ENCODE data around the gene CHAD. TPM values are rescaled to one million over a fixed set of nuclear protein-coding genes. Genes with fewer than 3 reads are reported as not detected.

CHAD gene
- polyA plus RNA-seq, 1 donor (not counting 4 experiments of a cell fraction or from before 2014, with no cell fraction given): not detected

- TF ChIP-seq EZH2 (IDR thresholded peaks at IDR 0.05; ENCODE audit: low read length) (no peak), CTCF (optimal IDR thresholded peaks at IDR 0.05 in 1 of 3, IDR thresholded peaks at IDR 0.05 in 1 of 3, conservative IDR thresholded peaks at IDR 0.05 in 1 of 3; ENCODE audit: extremely low read depth in 1 of 3, insufficient read depth in 2 of 3, low read length in 3 of 3) (no peak)
- Histone ChIP-seq H3K36me3 (ENCODE audit: control insufficient read depth in 2 of 2, extremely low read depth in 1 of 2, insufficient read depth in 2 of 2, low read length in 2 of 2) (peaks cover 6 to 22% of the 10 kb centered on the region in 2 experiments), H3K4me1 (ENCODE audit: control insufficient read depth, extremely low read depth, insufficient read depth, low read length) (peaks cover 13% of the 10 kb centered on the region), H3K79me2 (ENCODE audit: control insufficient read depth, insufficient read depth, low read length) (peaks cover 15% of the 10 kb centered on the region), H3K27ac (ENCODE audit: control insufficient read depth, insufficient read depth, low read length) (no peak overlapping the region), H4K20me1 (ENCODE audit: control insufficient read depth, extremely low read depth, insufficient read depth, low read length) (no peaks in the 10 kb centered on the region), H3K9me3 (ENCODE audit: control insufficient read depth, low read depth, low read length) (no peaks in the 10 kb centered on the region), H3K4me2 (ENCODE audit: control insufficient read depth, extremely low read depth, insufficient read depth, low read depth, low read length) (no peak overlapping the region), H3K9ac (ENCODE audit: control insufficient read depth, extremely low read depth, insufficient read depth, low read length) (no peak overlapping the region), H3K9me1 (ENCODE audit: control insufficient read depth, extremely low read depth, insufficient read depth, low read length) (no peaks in the 10 kb centered on the region), H3K4me3 (ENCODE audit: control insufficient read depth in 2 of 3, extremely low read depth in 1 of 3, insufficient read depth in 2 of 3, low read depth in 1 of 3, low read length in 3 of 3) (no peak overlapping the region), H2AFZ (ENCODE audit: control insufficient read depth, low read length) (no peak overlapping the region), H3K27me3 (ENCODE audit: control insufficient read depth, extremely low read depth, insufficient read depth, low read length) (no peaks in the 10 kb centered on the region)
- dilution Hi-C loops (cut with MboI; ENCODE audit: extremely low pct_ligation_motif_present, low sequenced_read_pairs): no loop called here
- DNase-seq (ENCODE audit: low read depth, low spot score) (no peak), FAIRE-seq (no peak)
These were observed 6.7 kb upstream of the CHAD start for GRCh38 chr17:50475362-50475761.

- H3K27me3 ChIP-seq (ENCODE audit: control insufficient read depth, extremely low read depth, insufficient read depth, low read length): peaks cover 7% of the 10 kb centered on the region
- peaks cover 6% of the 10 kb centered on the region for H3K79me2 ChIP-seq (ENCODE audit: control insufficient read depth, insufficient read depth, low read length)
- H2AFZ ChIP-seq (ENCODE audit: control insufficient read depth, low read length): no peak overlapping the region
- no peak overlapping the region for H3K4me2 ChIP-seq (ENCODE audit: control insufficient read depth, extremely low read depth, insufficient read depth, low read depth, low read length)
- dilution Hi-C loops (cut with MboI; ENCODE audit: extremely low pct_ligation_motif_present, low sequenced_read_pairs): no loop called here
- FAIRE-seq: no peak
- no peaks in the 10 kb centered on the region for H3K9me1 ChIP-seq (ENCODE audit: control insufficient read depth, extremely low read depth, insufficient read depth, low read length)
- TF ChIP-seq EZH2 (IDR thresholded peaks at IDR 0.05; ENCODE audit: low read length) (no peak), CTCF (optimal IDR thresholded peaks at IDR 0.05 in 1 of 3, IDR thresholded peaks at IDR 0.05 in 1 of 3, conservative IDR thresholded peaks at IDR 0.05 in 1 of 3; ENCODE audit: extremely low read depth in 1 of 3, insufficient read depth in 2 of 3, low read length in 3 of 3) (no peak)
- H3K4me3 ChIP-seq (ENCODE audit: control insufficient read depth in 2 of 3, extremely low read depth in 1 of 3, insufficient read depth in 2 of 3, low read depth in 1 of 3, low read length in 3 of 3): no peak overlapping the region
- no peak overlapping the region for H3K9ac ChIP-seq (ENCODE audit: control insufficient read depth, extremely low read depth, insufficient read depth, low read length)
- peaks cover 7% of the 10 kb centered on the region for H3K4me1 ChIP-seq (ENCODE audit: control insufficient read depth, extremely low read depth, insufficient read depth, low read length)
- DNase-seq (ENCODE audit: low read depth, low spot score): no peak
- no peaks in the 10 kb centered on the region for H4K20me1 ChIP-seq (ENCODE audit: control insufficient read depth, extremely low read depth, insufficient read depth, low read length)
- H3K27ac ChIP-seq (ENCODE audit: control insufficient read depth, insufficient read depth, low read length): no peak overlapping the region
- no peaks in the 10 kb centered on the region for H3K9me3 ChIP-seq (ENCODE audit: control insufficient read depth, low read depth, low read length)
- H3K36me3 ChIP-seq (ENCODE audit: control insufficient read depth in 2 of 2, extremely low read depth in 1 of 2, insufficient read depth in 2 of 2, low read length in 2 of 2): peaks cover 2 to 25% of the 10 kb centered on the region in 2 experiments
These were observed 5.8 kb upstream of the CHAD start for GRCh38 chr17:50474523-50474922.

Measured in keratinocyte (primary cell).